ENCODE measurements around the gene SAPCD1.

Gene SAPCD1

GRCh38 chr6:31728767-31729514, 33.5 kb upstream of the SAPCD1 start, which contains the start of gene DDAH2:
DDAH2 (minus strand) TSS chr6:31729299; CDS start chr6:31729161, 138 bp downstream.
- DNase-seq, result peak in 1 of 2 donors; percentile 65
- peak within 1 kb of the TSS; percentile 98 for H3K18ac ChIP-seq (ENCODE audit: low read length)
- peaks cover 41 to 62% of the 10 kb centered on the region in 2 experiments for H3K36me3 ChIP-seq (ENCODE audit: control insufficient read depth in 1 of 2, insufficient read depth in 2 of 2, low read length in 2 of 2)
- H3K79me1 ChIP-seq (ENCODE audit: low read length), result peaks cover 7% of the 10 kb centered on the region
- H3K79me2 ChIP-seq (ENCODE audit: control insufficient read depth, insufficient read depth, low read length, poor library complexity), result peaks cover 6% of the 10 kb centered on the region
- H3K4me3 ChIP-seq (ENCODE audit: low read depth, low read length), result peak within 1 kb of the TSS; percentile 91
- H4K8ac ChIP-seq (ENCODE audit: low read depth, low read length), result peak within 1 kb of the TSS; percentile 98
- no CpG with 5 or more reads among the region's 36 CpGs for WGBS (ENCODE audit: extremely low coverage, insufficient coverage, insufficient read length)
- peak within 1 kb of the TSS; percentile 98 for H3K14ac ChIP-seq (ENCODE audit: low read length)
- H2BK5ac ChIP-seq (ENCODE audit: low read depth, low read length, poor library complexity), result peak within 1 kb of the TSS; percentile 97
- peak within 1 kb of the TSS; percentile 93 for H3K4ac ChIP-seq (ENCODE audit: low read depth, low read length)
- peak within 1 kb of the TSS; percentile 95 for H2AK5ac ChIP-seq (ENCODE audit: low read length)
- H3K9ac ChIP-seq (ENCODE audit: low read length), result peak within 1 kb of the TSS; percentile 93
- H4K91ac ChIP-seq (ENCODE audit: low read depth, low read length), result peak within 1 kb of the TSS; percentile 99
- H3K9me3 ChIP-seq (ENCODE audit: insufficient read depth, low read depth, low read length), result no peaks in the 10 kb centered on the region
- H4K12ac ChIP-seq (ENCODE audit: low read depth, low read length), result peak within 1 kb of the TSS; percentile 89
- H3K27me3 ChIP-seq (ENCODE audit: insufficient read depth, low read length), result no peaks in the 10 kb centered on the region
- peak within 1 kb of the TSS; percentile 96 for H2AFZ ChIP-seq (ENCODE audit: insufficient read depth, low read length, poor library complexity)
- H2BK120ac ChIP-seq (ENCODE audit: insufficient read depth, low read length, poor library complexity), result peak within 1 kb of the TSS; percentile 96
- peak within 1 kb of the TSS; percentile 65 for H3K4me2 ChIP-seq (ENCODE audit: low read length)
- H3K23ac ChIP-seq (ENCODE audit: low read length), result no peak within 1 kb of the TSS
- H2BK12ac ChIP-seq (ENCODE audit: low read length), result peak within 1 kb of the TSS; percentile 19
- peaks cover 7 to 9% of the 10 kb centered on the region in 2 experiments for H3K4me1 ChIP-seq (ENCODE audit: control insufficient read depth in 1 of 2, insufficient read depth in 2 of 2, low read length in 2 of 2)
- H3K27ac ChIP-seq (ENCODE audit: low read depth, low read length), result peak within 1 kb of the TSS; percentile 95

- H2BK120ac ChIP-seq (ENCODE audit: insufficient read depth, low read length, poor library complexity), result peak overlapping the region; percentile 96
- peaks cover 13 to 14% of the 10 kb centered on the region in 2 experiments for H3K4me1 ChIP-seq (ENCODE audit: control insufficient read depth in 1 of 2, insufficient read depth in 2 of 2, low read length in 2 of 2)
- H3K4ac ChIP-seq (ENCODE audit: low read depth, low read length), result peak overlapping the region; percentile 93
- peak overlapping the region; percentile 98 for H3K14ac ChIP-seq (ENCODE audit: low read length)
- DNase-seq, result peak; percentile 77 to 85
- H3K27ac ChIP-seq (ENCODE audit: low read depth, low read length), result peak overlapping the region; percentile 95
- H3K36me3 ChIP-seq (ENCODE audit: control insufficient read depth in 1 of 2, insufficient read depth in 2 of 2, low read length in 2 of 2), result peaks cover 45 to 66% of the 10 kb centered on the region in 2 experiments
- peak overlapping the region; percentile 98 for H4K8ac ChIP-seq (ENCODE audit: low read depth, low read length)
- WGBS (ENCODE audit: extremely low coverage, insufficient coverage, insufficient read length), result no CpG with 5 or more reads among the region's 29 CpGs
- H3K18ac ChIP-seq (ENCODE audit: low read length), result peak overlapping the region; percentile 98
- H2AK5ac ChIP-seq (ENCODE audit: low read length), result peak overlapping the region; percentile 95
- peak overlapping the region; percentile 96 for H2AFZ ChIP-seq (ENCODE audit: insufficient read depth, low read length, poor library complexity)
- H2BK5ac ChIP-seq (ENCODE audit: low read depth, low read length, poor library complexity), result peak overlapping the region; percentile 97
- H2BK12ac ChIP-seq (ENCODE audit: low read length), result no peak overlapping the region
- H3K4me3 ChIP-seq (ENCODE audit: low read depth, low read length), result peak overlapping the region; percentile 91
- peaks cover 11% of the 10 kb centered on the region for H3K79me2 ChIP-seq (ENCODE audit: control insufficient read depth, insufficient read depth, low read length, poor library complexity)
- no peak overlapping the region for H3K23ac ChIP-seq (ENCODE audit: low read length)
- H3K4me2 ChIP-seq (ENCODE audit: low read length), result peak overlapping the region; percentile 65
- peaks cover 10% of the 10 kb centered on the region for H3K79me1 ChIP-seq (ENCODE audit: low read length)
- H3K27me3 ChIP-seq (ENCODE audit: insufficient read depth, low read length), result no peaks in the 10 kb centered on the region
- H4K91ac ChIP-seq (ENCODE audit: low read depth, low read length), result peak overlapping the region; percentile 99
- H3K9ac ChIP-seq (ENCODE audit: low read length), result peak overlapping the region; percentile 93
- H3K9me3 ChIP-seq (ENCODE audit: insufficient read depth, low read depth, low read length), result no peaks in the 10 kb centered on the region
- H4K12ac ChIP-seq (ENCODE audit: low read depth, low read length), result peak overlapping the region; percentile 89
These were observed 32.9 kb upstream of the SAPCD1 start for GRCh38 chr6:31729515-31729978.

- Histone ChIP-seq H3K27me3 (ENCODE audit: insufficient read depth, low read length) (no peaks in the 10 kb centered on the region), H3K4me1 (ENCODE audit: control insufficient read depth in 1 of 2, insufficient read depth in 2 of 2, low read length in 2 of 2) (peaks cover 14% of the 10 kb centered on the region in 2 experiments), H3K79me2 (ENCODE audit: control insufficient read depth, insufficient read depth, low read length, poor library complexity) (peaks cover 16% of the 10 kb centered on the region), H3K4me2 (ENCODE audit: low read length) (peak overlapping the region; percentile 65), H4K12ac (ENCODE audit: low read depth, low read length) (peak overlapping the region; percentile 89), H3K79me1 (ENCODE audit: low read length) (peaks cover 15% of the 10 kb centered on the region), H3K4me3 (ENCODE audit: low read depth, low read length) (peak overlapping the region; percentile 91), H3K9me3 (ENCODE audit: insufficient read depth, low read depth, low read length) (no peaks in the 10 kb centered on the region), H3K23ac (ENCODE audit: low read length) (no peak overlapping the region), H4K91ac (ENCODE audit: low read depth, low read length) (peak overlapping the region; percentile 99), H3K9ac (ENCODE audit: low read length) (peak overlapping the region; percentile 93), H3K27ac (ENCODE audit: low read depth, low read length) (peak overlapping the region; percentile 95), H2AFZ (ENCODE audit: insufficient read depth, low read length, poor library complexity) (peak overlapping the region; percentile 96), H2AK5ac (ENCODE audit: low read length) (peak overlapping the region; percentile 95), H4K8ac (ENCODE audit: low read depth, low read length) (peak overlapping the region; percentile 98), H2BK120ac (ENCODE audit: insufficient read depth, low read length, poor library complexity) (peak overlapping the region; percentile 96), H3K14ac (ENCODE audit: low read length) (peak overlapping the region; percentile 98), H3K4ac (ENCODE audit: low read depth, low read length) (peak overlapping the region; percentile 93), H2BK12ac (ENCODE audit: low read length) (no peak overlapping the region), H3K18ac (ENCODE audit: low read length) (peak overlapping the region; percentile 98), H3K36me3 (ENCODE audit: control insufficient read depth in 1 of 2, insufficient read depth in 2 of 2, low read length in 2 of 2) (peaks cover 45 to 64% of the 10 kb centered on the region in 2 experiments), H2BK5ac (ENCODE audit: low read depth, low read length, poor library complexity) (peak overlapping the region; percentile 97)
- peak; percentile 65 to 77 for DNase-seq
- WGBS (ENCODE audit: extremely low coverage, insufficient coverage, insufficient read length), result no CpG with 5 or more reads among the region's 46 CpGs
These were observed 32.4 kb upstream of the SAPCD1 start for GRCh38 chr6:31729979-31730630.

- H3K9ac ChIP-seq (ENCODE audit: low read length), result no peak overlapping the region
- H3K23ac ChIP-seq (ENCODE audit: low read length), result no peak overlapping the region
- peak overlapping the region; percentile 95 for H3K27ac ChIP-seq (ENCODE audit: low read depth, low read length)
- no peak overlapping the region for H2AK5ac ChIP-seq (ENCODE audit: low read length)
- H2BK120ac ChIP-seq (ENCODE audit: insufficient read depth, low read length, poor library complexity), result no peak overlapping the region
- peaks cover 14% of the 10 kb centered on the region in 2 experiments for H3K4me1 ChIP-seq (ENCODE audit: control insufficient read depth in 1 of 2, insufficient read depth in 2 of 2, low read length in 2 of 2)
- H3K4ac ChIP-seq (ENCODE audit: low read depth, low read length), result no peak overlapping the region
- WGBS (ENCODE audit: extremely low coverage, insufficient coverage, insufficient read length), result no CpG with 5 or more reads among the region's 11 CpGs
- H3K36me3 ChIP-seq (ENCODE audit: control insufficient read depth in 1 of 2, insufficient read depth in 2 of 2, low read length in 2 of 2), result peaks cover 45 to 63% of the 10 kb centered on the region in 2 experiments
- H2BK5ac ChIP-seq (ENCODE audit: low read depth, low read length, poor library complexity), result no peak overlapping the region
- peaks cover 22% of the 10 kb centered on the region for H3K79me2 ChIP-seq (ENCODE audit: control insufficient read depth, insufficient read depth, low read length, poor library complexity)
- H2BK12ac ChIP-seq (ENCODE audit: low read length), result no peak overlapping the region
- no peak overlapping the region for H4K8ac ChIP-seq (ENCODE audit: low read depth, low read length)
- H3K4me3 ChIP-seq (ENCODE audit: low read depth, low read length), result no peak overlapping the region
- no peaks in the 10 kb centered on the region for H3K27me3 ChIP-seq (ENCODE audit: insufficient read depth, low read length)
- H4K12ac ChIP-seq (ENCODE audit: low read depth, low read length), result no peak overlapping the region
- H3K4me2 ChIP-seq (ENCODE audit: low read length), result peak overlapping the region; percentile 43
- peak in 1 of 2 donors; percentile 23 for DNase-seq
- peaks cover 20% of the 10 kb centered on the region for H3K79me1 ChIP-seq (ENCODE audit: low read length)
- no peak overlapping the region for H2AFZ ChIP-seq (ENCODE audit: insufficient read depth, low read length, poor library complexity)
- no peak overlapping the region for H3K18ac ChIP-seq (ENCODE audit: low read length)
- no peaks in the 10 kb centered on the region for H3K9me3 ChIP-seq (ENCODE audit: insufficient read depth, low read depth, low read length)
- no peak overlapping the region for H4K91ac ChIP-seq (ENCODE audit: low read depth, low read length)
- H3K14ac ChIP-seq (ENCODE audit: low read length), result no peak overlapping the region
These were observed 31.8 kb upstream of the SAPCD1 start for GRCh38 chr6:31730631-31731086.

All from trophoblast cell (in vitro differentiated cells and primary cell).